ENCODE results near the gene CLC. TPM values are rescaled to one million over a fixed set of nuclear protein-coding genes. Genes with fewer than 3 reads are reported as not detected.

CLC gene
- total RNA-seq, 4 donors from 2014 or later, result not detected

DNA sequence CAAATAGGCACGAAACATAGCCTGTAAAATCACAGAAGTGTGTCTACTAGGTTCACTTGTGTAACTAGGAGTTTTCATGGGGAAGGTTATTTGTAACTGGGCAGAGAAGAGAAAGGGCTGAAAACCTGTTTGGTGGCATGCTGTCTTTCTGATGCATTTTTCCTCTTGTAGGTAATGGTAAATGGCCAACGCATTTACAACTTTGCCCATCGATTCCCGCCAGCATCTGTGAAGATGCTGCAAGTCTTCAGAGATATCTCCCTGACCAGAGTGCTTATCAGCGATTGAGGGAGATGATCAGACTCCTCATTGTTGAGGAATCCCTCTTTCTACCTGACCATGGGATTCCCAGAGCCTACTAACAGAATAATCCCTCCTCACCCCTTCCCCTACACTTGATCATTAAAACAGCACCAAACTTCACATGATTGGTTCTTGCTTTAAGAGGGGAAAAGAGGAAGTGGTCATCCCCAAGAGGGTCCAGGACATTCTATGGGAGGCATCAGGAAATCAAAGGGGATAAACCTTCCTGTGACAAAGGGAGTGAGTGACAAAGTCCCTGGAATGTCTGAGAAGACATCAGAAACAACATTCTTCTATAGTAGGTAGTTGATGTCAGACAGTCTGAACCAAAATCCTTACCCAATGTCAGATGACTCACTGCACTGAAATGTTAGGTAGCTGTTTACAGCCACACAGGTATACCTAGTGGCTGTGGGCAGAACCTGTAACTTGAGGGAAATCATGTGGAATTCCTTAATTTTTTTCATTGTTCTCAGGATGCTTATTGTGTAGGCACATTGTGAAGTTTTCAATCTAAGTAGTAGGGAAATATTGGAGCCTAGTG is 28.6 kb downstream of the CLC start:
- no peak overlapping the region for H3K4me3 ChIP-seq
- WGBS, 2 donors, result 82 to 86% methylated on average over 5 of the region's 5 CpGs
- TF ChIP-seq EP300 (IDR thresholded peaks at IDR 0.05), result no peak
- no peak for TF ChIP-seq POLR2A (IDR thresholded peaks at IDR 0.05)
- TF ChIP-seq, protein P1, sequence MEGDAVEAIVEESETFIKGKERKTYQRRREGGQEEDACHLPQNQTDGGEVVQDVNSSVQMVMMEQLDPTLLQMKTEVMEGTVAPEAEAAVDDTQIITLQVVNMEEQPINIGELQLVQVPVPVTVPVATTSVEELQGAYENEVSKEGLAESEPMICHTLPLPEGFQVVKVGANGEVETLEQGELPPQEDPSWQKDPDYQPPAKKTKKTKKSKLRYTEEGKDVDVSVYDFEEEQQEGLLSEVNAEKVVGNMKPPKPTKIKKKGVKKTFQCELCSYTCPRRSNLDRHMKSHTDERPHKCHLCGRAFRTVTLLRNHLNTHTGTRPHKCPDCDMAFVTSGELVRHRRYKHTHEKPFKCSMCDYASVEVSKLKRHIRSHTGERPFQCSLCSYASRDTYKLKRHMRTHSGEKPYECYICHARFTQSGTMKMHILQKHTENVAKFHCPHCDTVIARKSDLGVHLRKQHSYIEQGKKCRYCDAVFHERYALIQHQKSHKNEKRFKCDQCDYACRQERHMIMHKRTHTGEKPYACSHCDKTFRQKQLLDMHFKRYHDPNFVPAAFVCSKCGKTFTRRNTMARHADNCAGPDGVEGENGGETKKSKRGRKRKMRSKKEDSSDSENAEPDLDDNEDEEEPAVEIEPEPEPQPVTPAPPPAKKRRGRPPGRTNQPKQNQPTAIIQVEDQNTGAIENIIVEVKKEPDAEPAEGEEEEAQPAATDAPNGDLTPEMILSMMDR (IDR thresholded peaks at IDR 0.05), result no peak
- H3K9me3 ChIP-seq, result peaks cover 0 to 4% (median 0%) of the 10 kb centered on the region in 4 donors
- DNase-seq (ENCODE audit: low spot score in 2 of 2), result no peak
- H3K27ac ChIP-seq, result no peak overlapping the region
- no peaks in the 10 kb centered on the region for H3K36me3 ChIP-seq
- no peaks in the 10 kb centered on the region for H3K27me3 ChIP-seq
- H3K4me1 ChIP-seq, result no peaks in the 10 kb centered on the region

DNA sequence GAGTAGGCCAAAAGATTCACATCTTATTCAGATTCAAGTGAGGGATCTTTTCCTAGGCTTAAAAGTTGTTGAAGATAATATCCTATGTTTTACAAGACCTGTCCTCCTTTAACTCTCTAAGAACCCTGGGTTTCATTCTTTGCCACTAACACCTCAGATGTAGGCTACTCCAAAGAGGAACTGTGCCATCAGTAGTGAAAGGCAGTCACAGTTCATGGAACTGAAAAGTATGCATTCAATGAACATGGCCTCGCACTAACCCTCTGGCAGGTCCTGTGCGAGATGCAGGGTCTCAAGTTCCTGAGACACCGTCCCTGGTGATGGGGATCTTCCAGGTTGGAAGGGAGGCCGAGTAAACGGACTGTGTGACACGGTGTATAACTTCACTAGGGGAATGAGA is 29.2 kb downstream of the CLC start:
- no peak overlapping the region for H3K4me3 ChIP-seq
- WGBS, 2 donors, result 85 to 89% methylated on average over 6 of the region's 6 CpGs
- no peaks in the 10 kb centered on the region for H3K36me3 ChIP-seq
- H3K27me3 ChIP-seq, result no peaks in the 10 kb centered on the region
- no peak for DNase-seq (ENCODE audit: low spot score in 2 of 2)
- TF ChIP-seq EP300 (IDR thresholded peaks at IDR 0.05), result no peak
- TF ChIP-seq, protein P1 (IDR thresholded peaks at IDR 0.05), result no peak
- no peak for TF ChIP-seq POLR2A (IDR thresholded peaks at IDR 0.05)
- no peaks in the 10 kb centered on the region for H3K4me1 ChIP-seq
- H3K27ac ChIP-seq, result no peak overlapping the region
- H3K9me3 ChIP-seq, result peaks cover 0 to 4% (median 0%) of the 10 kb centered on the region in 4 donors

GRCh38 chr19:39705578-39706188 is 32.1 kb downstream of the CLC start:
- DNase-seq (ENCODE audit: low spot score in 2 of 2), result no peak
- Histone ChIP-seq H3K36me3 (no peaks in the 10 kb centered on the region), H3K27ac (no peak overlapping the region), H3K27me3 (no peaks in the 10 kb centered on the region), H3K9me3 (no peaks in the 10 kb centered on the region), H3K4me1 (no peaks in the 10 kb centered on the region), H3K4me3 (no peak overlapping the region)
- 70 to 75% methylated on average over 8 of the region's 8 CpGs for WGBS, 2 donors
- no peak for TF ChIP-seq POLR2A (IDR thresholded peaks at IDR 0.05)
- TF ChIP-seq, protein P1 (IDR thresholded peaks at IDR 0.05), result no peak
- TF ChIP-seq EP300 (IDR thresholded peaks at IDR 0.05), result no peak

DNA sequence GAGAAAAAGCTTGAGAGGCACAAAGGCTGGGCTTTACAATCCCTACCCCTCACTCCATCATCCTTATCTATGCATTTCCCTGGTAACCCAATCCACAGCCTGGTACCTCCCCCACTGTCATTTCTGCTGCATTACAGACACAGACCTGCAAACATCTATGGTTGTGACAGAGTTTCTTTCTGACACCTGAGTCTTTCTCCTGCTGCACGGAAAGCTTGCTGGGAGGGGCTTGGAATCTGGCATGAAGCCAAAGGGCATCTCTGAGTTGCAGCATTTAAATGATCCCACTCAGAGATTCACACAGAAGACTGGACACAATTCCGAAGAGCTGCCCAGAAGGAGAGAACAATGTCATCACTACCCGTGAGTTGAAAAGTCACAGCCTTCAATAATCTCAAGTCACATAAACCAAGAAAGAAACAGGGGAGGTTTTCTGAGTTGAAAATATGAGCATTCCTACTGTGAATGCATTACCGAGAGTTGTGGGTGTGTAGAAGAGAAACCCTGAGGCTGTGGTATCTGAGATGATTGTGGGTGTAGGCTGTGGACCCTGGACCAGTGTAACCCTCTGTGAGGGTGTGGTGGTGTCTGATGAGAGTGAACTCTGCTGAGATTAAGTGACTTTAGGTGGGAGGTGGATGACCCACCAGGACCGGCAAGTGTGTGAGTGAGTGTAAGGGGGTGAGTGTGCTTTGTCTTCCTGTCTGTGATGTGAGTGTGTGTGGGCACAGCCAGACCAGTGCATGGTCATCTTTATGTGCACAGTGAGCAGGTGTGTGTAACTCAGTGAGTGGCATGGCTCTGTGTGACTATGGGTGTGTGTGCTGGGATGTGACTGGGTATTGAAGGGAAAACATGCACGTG is 33.4 kb downstream of the CLC start, which contains the start of gene LGALS14:
TSS of gene LGALS14 (plus strand) at position 301 of the 864 bp plus-strand sequence. CDS start at position 349, 48 bp downstream.
- Histone ChIP-seq H3K4me3 (no peak within 1 kb of the TSS), H3K36me3 (no peaks in the 10 kb centered on the region), H3K27ac (no peak within 1 kb of the TSS), H3K4me1 (no peaks in the 10 kb centered on the region), H3K9me3 (no peaks in the 10 kb centered on the region), H3K27me3 (no peaks in the 10 kb centered on the region)
- TF ChIP-seq POLR2A (IDR thresholded peaks at IDR 0.05) (no peak), EP300 (IDR thresholded peaks at IDR 0.05) (no peak)
- TF ChIP-seq, protein P1 (IDR thresholded peaks at IDR 0.05), result no peak
- 51 to 52% methylated on average over 6 of the region's 6 CpGs for WGBS, 2 donors
- no peak for DNase-seq (ENCODE audit: low spot score in 2 of 2)
